IPS DF 4.7 (cell line): ENCODE results near the gene TNNT3.
"Not testable (repeated sequence)": the region's sequence is repeated elsewhere in the genome, so short reads cannot be mapped to it uniquely, and the experiment has no call there.

Source experiments
- DNase-seq: peaks from one replicate; pipeline ENCODE4 v3.0.0-alpha.2; 2013; ENCODE audit warnings: low spot score; ENCODE audit errors: extremely low read depth

The TNNT3 gene

GRCh38 chr11:1881442-1882264, 37.9 kb upstream of the TNNT3 start:
- DNase-seq = no peak

DNA sequence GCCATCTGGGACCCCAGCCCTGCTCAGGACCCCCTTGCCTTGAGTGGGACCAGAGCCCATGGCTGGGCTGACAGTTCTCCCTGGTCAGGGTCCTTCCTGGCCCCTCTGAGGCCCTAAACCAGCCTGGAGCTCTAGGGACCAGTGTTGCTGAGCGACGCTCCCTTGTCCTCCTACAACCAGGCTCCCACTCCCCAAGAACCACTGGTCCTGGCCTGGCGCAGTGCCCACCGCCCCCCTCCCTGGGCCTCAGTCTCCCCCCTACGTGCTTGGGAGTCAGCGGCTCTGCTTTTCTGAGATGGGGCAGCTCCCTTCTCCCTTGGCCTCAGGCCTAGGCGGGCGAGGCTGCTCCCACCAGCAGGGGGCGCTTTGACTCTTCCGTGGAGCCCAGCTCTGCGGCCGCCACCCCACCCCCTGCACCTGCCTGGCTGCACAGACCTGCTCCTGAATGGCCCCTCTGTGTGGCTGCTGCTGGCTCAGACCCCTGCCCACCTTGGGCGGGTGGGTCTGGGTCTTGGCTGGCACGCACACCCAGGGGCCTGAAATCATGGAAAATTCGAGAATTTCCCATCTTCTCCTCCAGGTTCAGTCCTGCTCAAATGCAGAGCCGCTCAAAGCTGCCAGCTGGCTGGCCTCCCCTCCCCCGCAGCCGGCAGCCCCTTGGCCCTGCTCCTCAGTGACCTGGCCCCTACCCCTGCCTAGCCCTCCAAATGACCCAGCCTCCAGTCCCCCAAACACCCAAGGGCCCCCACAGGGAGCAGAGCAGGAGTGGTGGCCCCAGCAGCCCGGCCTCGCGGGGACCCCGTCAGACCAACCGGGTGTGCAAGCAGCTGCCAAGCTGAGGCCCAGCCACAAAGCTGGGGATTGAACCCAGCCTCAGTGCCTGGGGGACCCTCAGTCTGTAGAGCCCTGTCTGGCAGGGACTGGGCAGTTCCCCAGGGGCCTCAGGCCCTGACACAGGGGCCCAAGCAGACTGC, 37.0 kb upstream of the TNNT3 start:
- DNase-seq = no peak

GRCh38 chr11:1883346-1884302, 35.9 kb upstream of the TNNT3 start:
- DNase-seq = no peak

DNA sequence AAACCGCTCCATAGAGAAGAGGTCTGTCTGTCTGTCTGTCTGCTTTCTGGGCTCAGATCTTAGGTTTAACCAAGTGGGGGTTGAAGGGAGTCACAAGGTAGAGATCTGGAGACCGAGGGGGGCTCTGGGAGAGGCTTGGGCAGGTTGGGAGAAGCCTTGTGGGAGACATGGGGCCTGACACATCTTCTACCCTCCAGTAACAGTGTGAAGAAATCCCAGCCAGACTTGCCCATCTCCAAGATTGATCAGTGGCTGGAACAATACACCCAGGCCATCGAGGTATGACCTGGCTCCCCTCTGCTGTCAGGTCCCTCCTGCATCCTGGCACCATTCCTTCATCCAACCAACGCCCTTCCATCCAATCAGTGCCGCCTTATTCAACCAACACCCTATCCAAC, 35.2 kb upstream of the TNNT3 start:
- DNase-seq = no peak

GRCh38 chr11:1886551-1886950, 33.0 kb upstream of the TNNT3 start:
- DNase-seq = not testable (repeated sequence)

DNA sequence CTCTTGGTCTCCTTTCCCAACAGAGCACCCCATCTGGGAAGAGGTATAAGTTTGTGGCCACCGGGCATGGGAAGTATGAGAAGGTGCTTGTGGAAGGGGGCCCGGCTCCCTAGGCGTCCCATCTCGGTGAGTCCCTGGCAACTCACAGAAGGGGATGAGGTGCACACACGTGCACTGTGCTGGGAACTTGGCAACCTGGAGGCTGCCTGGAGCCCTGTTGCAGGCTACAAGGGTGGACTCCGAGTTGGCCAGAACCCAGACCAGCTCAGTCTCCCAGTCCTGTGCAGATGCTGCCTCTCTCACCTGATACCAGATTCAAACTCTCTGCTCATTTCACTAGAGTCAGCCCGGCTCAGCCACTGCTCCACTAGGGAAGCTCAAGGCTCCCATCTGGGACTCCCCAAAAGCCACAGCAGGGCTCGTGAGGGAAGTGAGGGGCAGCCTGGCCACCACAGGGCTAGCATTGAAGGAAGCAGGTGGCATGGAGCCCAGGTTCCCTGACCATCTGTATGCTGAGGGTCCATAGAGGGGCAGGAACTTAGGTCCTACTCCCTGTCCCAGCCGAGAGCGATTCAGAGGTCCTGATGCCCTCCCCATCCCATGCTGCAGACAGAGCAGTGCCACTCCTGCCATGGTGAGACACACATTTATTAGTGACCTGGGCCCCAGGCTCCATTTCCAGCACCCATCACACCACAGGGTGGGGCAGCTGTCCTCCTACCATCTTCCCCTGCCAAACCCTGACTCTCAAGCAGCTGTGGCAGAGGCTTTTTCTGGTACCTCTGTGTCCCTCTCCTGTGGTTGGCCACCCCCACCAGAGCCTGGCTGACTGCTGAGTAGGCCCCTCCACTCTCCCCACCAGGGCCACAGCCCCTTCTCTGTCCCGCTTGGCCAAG, 31.8 kb upstream of the TNNT3 start:
- no peak for DNase-seq

GRCh38 chr11:1888347-1888753, 31.2 kb upstream of the TNNT3 start:
- no peak for DNase-seq

- no peak for DNase-seq
Measured at GRCh38 chr11:1888811-1889210, 30.7 kb upstream of the TNNT3 start.

DNA sequence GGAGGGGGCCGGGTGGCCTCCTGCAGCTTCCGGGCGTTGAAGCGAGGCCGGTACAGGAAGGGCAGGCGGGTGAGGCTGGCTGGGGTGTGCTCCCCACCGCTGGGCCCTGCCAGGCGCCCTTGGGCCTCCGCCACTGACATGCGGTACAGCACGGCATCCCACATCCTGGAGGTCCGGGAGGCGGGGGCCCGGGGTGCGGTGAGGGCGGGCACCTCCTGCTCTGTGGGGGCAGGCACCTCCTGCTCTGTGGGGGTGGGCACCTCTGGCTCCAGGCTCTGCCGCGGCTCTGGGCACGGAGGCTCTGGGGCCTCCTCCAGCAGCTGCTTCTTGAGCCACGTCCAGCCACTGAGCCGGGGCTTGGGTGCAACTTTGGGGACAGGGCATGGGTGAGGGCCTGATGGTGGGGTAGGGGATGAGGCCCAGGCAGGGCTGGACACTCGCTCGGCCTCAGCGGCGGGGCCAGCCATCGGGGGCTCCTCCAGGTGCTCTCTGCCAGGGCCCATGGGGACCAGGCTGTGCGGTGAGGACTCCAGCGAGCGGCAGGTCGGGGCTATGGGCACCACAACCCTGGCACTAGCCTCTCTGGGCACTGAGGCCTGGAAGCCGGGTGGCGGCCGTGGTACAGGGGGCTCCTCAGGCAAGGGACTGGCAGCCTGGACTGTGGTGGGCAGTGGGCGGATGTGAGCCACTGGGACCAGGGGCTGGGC, 30.1 kb upstream of the TNNT3 start:
- no peak for DNase-seq

- no peak for DNase-seq
Measured at GRCh38 chr11:1889941-1890855, 29.3 kb upstream of the TNNT3 start.

- no peak for DNase-seq
Measured at GRCh38 chr11:1890856-1891830, 28.4 kb upstream of the TNNT3 start.

DNA sequence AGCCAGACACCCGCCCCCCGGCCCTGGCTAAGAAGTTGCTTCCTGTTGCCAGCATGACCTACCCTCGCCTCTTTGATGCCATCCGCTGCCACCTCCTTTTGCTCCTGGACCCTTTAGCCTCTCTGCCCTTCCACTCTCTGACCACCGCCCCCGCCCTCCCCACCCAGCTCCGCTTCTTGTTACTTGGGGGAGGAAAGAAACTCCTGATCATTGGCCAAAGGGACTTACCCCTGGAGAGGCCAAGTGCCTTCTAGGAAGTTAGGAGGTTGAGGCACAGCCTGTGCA, 27.7 kb upstream of the TNNT3 start, which contains the start of gene PRR33:
Gene PRR33 (minus strand): TSS at position 65 of the 285 bp plus-strand sequence. CDS start 1,311 bp downstream, outside the sequence.
- DNase-seq = no peak

DNA sequence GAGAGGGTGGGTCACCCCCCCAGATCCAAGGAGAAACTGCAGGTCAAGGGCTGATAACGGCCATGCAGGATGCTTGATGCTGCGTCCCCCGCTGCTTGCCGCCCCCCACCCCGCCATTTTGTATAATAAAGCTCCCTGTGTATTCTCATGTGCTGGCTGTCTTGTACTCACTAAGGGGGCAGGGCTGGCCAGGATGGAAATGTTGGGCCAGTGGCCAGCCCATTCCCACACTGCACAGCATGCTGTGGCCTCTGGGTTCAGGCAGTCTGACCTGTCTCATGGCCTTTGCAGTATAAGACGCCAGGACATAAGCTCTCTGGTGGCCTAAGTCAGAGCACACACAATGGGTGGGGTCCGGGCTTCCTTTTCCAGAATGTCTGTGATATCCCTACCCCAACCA, 27.4 kb upstream of the TNNT3 start:
- DNase-seq = no peak

DNA sequence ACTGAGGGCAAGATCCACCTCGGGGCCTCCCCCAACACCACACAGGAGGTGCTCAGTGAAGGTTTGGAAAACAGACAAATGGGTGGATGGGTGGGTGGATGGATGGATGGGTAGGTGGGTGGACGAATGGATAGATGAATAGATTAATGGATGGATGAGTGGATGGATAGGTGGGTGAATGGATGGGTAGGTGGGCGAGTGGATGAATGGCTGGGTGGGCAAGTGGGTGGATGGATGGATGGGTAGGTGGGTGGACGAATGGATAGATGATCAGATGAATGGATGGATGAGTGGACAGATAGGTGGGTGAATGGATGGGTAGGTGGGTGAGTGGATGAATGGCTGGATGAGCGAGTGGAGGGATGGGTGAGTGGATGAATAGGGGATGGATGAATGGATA, 26.9 kb upstream of the TNNT3 start:
- no peak for DNase-seq

- no peak for DNase-seq
Measured at GRCh38 chr11:1893581-1894359, 25.7 kb upstream of the TNNT3 start.

DNA sequence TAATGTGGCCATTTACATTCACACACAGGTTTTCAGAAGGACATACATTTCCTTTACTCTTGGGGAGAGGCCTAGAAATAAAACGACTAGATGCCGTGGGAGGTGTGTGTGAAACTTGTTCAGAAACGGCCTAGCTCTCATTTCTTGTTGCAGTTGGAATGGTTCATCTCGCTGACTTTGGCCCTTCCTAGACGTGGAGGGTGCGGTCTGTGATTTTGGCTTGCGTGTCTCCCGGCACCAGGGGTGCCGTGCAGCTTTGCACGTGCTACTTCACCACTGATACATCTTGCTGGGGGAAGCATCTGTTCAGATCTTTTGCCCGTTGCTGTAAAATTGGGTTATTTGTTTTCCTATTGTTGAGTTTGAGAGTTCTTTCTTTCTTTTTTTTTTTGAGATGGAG, 24.7 kb upstream of the TNNT3 start:
- DNase-seq = no peak

DNA sequence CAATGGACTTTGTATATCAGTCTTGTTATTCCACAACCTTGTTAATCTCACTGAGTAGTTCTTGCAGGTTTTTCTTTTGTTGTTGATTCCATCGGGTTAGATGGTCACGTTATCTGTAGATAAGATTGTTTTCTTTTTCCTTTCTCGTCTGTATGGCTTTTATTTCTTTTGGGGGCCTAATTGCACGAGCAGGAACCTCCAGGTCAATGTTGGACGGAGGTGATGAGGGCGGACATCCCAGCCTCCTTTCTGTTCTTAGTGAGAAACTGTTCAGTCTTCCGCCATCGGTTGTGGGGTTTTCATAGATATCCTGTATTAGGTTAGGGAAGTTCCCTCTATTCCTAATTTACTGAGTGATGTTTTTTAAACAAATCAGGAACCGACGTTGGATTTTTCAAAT, 23.0 kb upstream of the TNNT3 start:
- DNase-seq = no peak
